ENCODE data around the gene TPM1.

DNA sequence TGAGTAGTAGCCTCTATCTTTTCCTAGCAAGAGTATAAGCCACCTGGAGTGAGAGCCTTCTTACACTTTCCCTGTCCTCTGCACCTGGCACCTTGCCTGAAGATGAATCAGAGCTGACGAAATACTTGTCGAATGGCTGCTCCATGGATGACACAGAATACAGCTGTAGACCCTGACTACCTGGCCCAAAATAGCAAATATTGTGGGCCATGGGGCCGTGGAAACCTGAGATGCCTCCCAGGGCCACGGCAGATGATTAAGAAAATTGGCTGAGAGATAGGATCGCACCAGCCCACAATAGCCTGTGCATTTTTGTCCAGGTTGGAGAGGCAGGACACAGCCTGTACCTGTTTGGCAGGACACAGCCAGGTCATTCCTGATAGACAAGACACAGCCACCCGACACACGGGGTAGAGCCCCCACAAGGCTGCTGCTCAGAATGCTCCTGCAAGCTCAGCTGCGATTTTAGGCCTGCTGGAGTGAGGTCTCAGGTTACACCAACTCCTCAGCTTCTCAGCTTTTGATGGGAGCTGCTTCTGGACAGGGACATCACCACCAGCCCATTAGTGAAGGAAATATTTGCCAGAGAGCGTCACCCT, 22.9 kb upstream of the TPM1 start:
- TF ChIP-seq, protein P1, sequence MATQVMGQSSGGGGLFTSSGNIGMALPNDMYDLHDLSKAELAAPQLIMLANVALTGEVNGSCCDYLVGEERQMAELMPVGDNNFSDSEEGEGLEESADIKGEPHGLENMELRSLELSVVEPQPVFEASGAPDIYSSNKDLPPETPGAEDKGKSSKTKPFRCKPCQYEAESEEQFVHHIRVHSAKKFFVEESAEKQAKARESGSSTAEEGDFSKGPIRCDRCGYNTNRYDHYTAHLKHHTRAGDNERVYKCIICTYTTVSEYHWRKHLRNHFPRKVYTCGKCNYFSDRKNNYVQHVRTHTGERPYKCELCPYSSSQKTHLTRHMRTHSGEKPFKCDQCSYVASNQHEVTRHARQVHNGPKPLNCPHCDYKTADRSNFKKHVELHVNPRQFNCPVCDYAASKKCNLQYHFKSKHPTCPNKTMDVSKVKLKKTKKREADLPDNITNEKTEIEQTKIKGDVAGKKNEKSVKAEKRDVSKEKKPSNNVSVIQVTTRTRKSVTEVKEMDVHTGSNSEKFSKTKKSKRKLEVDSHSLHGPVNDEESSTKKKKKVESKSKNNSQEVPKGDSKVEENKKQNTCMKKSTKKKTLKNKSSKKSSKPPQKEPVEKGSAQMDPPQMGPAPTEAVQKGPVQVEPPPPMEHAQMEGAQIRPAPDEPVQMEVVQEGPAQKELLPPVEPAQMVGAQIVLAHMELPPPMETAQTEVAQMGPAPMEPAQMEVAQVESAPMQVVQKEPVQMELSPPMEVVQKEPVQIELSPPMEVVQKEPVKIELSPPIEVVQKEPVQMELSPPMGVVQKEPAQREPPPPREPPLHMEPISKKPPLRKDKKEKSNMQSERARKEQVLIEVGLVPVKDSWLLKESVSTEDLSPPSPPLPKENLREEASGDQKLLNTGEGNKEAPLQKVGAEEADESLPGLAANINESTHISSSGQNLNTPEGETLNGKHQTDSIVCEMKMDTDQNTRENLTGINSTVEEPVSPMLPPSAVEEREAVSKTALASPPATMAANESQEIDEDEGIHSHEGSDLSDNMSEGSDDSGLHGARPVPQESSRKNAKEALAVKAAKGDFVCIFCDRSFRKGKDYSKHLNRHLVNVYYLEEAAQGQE (IDR thresholded peaks at IDR 0.05; ENCODE audit: insufficient read depth in 1 of 2, low read depth in 2 of 2, low read length in 2 of 2): no peak
- TF ChIP-seq SIN3A (IDR thresholded peaks at IDR 0.05; ENCODE audit: borderline replicate concordance, insufficient read depth, low read length): no peak
- no peak for TF ChIP-seq POLR2AphosphoS5 (IDR thresholded peaks at IDR 0.05; ENCODE audit: low read depth, low read length)

All from PFSK-1 (cell line).